Pancreas (tissue), 10 donors: ENCODE measurements around the gene TSSK3. TPM values are rescaled to one million over a fixed set of nuclear protein-coding genes. Genes with fewer than 3 reads are reported as not detected.

Experiments used
- ATAC-seq, 4 donors: fragments of 200-7000 bp; cut with Tn5 transposase; one replicate each; pipeline versions ENCODE4 v1.8.0 to v1.9.1; 2020; ENCODE audit warnings: mild to moderate bottlenecking in 4 of 4, moderate library complexity in 4 of 4
- DNase-seq, 6 donors: peaks; one replicate each; pipeline ENCODE4 v3.0.0-alpha.2; 2020
- FAIRE-seq: peaks from 2 replicates; lab custom pipeline; 2012; peaks lifted over from hg19 to GRCh38; lab: Jason Lieb, UNC
- H3K27ac ChIP-seq, 4 donors: fragments of 200-600 bp; sonication (generic); 1 replicate in 3 of 4; 2 replicates in 1 of 4; pipeline versions ENCODE4 v1.5.0 to v1.8.0; 2020
- H3K27me3 ChIP-seq, 4 donors: fragments of 200-600 bp; one replicate each; pipeline ENCODE4 v1.8.0; 2021
- H3K36me3 ChIP-seq, 3 donors: fragments of 200-600 bp; sonication (generic) in 1 of 3; one replicate each; pipeline versions ENCODE4 v1.5.0 to v1.8.0; 2020 to 2021
- H3K4me1 ChIP-seq, 3 donors: fragments of 200-600 bp; one replicate each; pipeline ENCODE4 v1.8.0; 2021
- H3K4me3 ChIP-seq, 4 donors: fragments of 200-600 bp; sonication (generic) in 2 of 4; one replicate each; pipeline versions ENCODE4 v1.5.0 to v1.8.0; 2020 to 2021
- H3K9me3 ChIP-seq, 4 donors: fragments of 200-600 bp; one replicate each; pipeline ENCODE4 v1.8.0; 2021
- WGBS, 2 donors: extraction: QIAGEN DNeasy Blood & Tissue Kit; methylation state at CpG; one replicate each; pipeline ENCODE4 v1.1.7; 2013; 5-methylcytosine and 5-hydroxymethylcytosine counted together
- intact Hi-C, 3 donors: fragments of 100-400 bp; cut with DNase I; formaldehyde crosslinking; loops; one replicate each; pipeline versions ENCODE4 v1.11.1 to v1.14.2; 2022
- polyA plus RNA-seq, 2 donors: library from polyadenylated mRNA; stranded (reverse); fragments of 200-250 nt; gene quantifications; one replicate each; pipeline ENCODE4 v1.2.3, GENCODE V29; 2013
- total RNA-seq, 6 donors: library from RNA; stranded (reverse); fragmentation: NEBNext Ultra II Directional in 4 of 6; extraction: Animal tissue kit (Norgen Biotek cat#: 25700) in 4 of 6; gene quantifications; one replicate each; pipeline versions ENCODE4 v1.2.1 to v1.2.4, GENCODE V29; 2021 to 2023
- TF ChIP-seq, protein P1 (sequence below), 4 donors: fragments of 200-600 bp; sonication (generic) in 3 of 4; IDR thresholded peaks; one replicate each; pipeline versions ENCODE4 v1.5.0 to v1.8.0; 2021; ENCODE audit warnings: antibody characterized with exemption in 4 of 4
- donor health status: healthy with polysubstance abuse.
- donor health status: DM: no; HTN: no; CAD: no; lungs with moderate emphysema.
- donor health status: DM: no; HTN: no; CAD: no.
- donor health status: control.
- donor health status: control.
- donor health status: Bipolar disorder and iron deficiency.
- donor health status: DM: yes; HTN: yes; CAD: no.
- donor health status: DM: no; HTN: no; CAD: no.
- donor health status: DM: no; HTN: no; CAD: no.
- donor health status: DM: yes; HTN: yes; CAD: no.

The TSSK3 gene
- total and polyA plus RNA-seq, 8 donors = 0.35 to 2.5 (median 1.3) TPM

DNA sequence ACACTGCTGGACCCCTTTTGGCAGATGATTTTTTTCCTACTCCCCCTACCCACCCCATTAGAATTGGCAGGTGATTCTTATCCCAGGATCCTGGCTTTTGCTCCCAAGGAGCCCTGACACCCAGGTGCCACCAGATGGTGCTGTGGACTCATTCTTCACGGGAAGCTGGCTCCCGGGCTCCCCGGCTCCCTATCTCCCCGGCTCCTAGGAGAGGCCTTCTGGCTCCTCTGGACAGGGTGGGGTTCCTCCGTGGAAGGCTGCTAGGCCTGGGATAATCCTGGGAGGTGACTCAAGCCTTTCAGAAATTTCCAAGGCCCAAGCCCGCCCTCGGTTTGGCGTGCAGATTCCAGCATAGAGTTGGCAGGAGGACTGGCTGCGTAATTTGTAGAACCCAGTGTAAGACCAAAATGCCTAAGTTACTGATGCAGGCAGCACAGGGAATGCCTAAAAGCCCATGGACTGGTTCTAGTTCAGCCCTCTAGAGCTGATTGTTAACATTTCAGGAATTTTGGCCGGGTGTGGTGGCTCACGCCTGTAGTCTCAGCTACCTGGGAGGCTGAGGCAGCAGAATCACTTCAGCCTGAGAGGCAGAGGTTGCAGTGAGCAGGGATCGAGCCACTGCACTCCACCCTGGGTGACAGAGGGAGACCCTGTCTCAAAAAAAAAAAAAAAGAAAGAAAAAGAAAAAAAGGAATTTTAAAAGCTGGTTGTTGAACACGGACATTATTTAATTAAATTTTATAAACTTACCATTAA lies 38.7 kb downstream of the TSSK3 start:
- DNase-seq (peak; percentile 70 to 91 (median 83)), ATAC-seq (peak; percentile 89 to 99 (median 98)), FAIRE-seq (no peak)
- no peaks in the 10 kb centered on the region for H3K27me3 ChIP-seq
- no peaks in the 10 kb centered on the region for H3K36me3 ChIP-seq
- WGBS, 2 donors = 44% methylated on average over 13 of the region's 13 CpGs
- TF ChIP-seq, protein P1, sequence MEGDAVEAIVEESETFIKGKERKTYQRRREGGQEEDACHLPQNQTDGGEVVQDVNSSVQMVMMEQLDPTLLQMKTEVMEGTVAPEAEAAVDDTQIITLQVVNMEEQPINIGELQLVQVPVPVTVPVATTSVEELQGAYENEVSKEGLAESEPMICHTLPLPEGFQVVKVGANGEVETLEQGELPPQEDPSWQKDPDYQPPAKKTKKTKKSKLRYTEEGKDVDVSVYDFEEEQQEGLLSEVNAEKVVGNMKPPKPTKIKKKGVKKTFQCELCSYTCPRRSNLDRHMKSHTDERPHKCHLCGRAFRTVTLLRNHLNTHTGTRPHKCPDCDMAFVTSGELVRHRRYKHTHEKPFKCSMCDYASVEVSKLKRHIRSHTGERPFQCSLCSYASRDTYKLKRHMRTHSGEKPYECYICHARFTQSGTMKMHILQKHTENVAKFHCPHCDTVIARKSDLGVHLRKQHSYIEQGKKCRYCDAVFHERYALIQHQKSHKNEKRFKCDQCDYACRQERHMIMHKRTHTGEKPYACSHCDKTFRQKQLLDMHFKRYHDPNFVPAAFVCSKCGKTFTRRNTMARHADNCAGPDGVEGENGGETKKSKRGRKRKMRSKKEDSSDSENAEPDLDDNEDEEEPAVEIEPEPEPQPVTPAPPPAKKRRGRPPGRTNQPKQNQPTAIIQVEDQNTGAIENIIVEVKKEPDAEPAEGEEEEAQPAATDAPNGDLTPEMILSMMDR (IDR thresholded peaks at IDR 0.05) = peak; percentile 67 to 82 (median 74)
- H3K9me3 ChIP-seq = no peaks in the 10 kb centered on the region
- peaks cover 0 to 3% (median 0%) of the 10 kb centered on the region in 3 donors for H3K4me1 ChIP-seq
- no peak overlapping the region for H3K4me3 ChIP-seq
- H3K27ac ChIP-seq = no peak overlapping the region
- intact Hi-C loops = no loop called here

DNA sequence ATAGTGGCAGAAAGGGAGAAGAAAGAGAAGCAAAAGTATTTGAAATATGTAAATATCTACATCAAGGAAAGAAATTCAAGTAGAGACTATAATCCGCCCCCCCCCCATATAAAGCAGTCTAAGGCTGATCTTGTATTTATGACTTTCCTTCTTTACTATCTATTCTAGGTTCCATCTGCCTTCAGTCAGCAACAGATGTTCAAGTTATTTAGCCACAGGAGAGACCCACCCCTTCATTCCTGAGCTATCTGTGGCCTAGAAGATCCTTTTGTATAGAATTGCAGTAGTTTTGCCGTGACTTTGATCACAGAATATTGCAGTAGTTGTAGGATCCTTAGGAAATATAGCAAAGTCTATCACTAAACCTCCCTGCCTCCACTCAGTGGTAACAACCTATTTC lies 42.6 kb downstream of the TSSK3 start:
- no peak for FAIRE-seq
- Histone ChIP-seq H3K4me3 (no peak overlapping the region), H3K9me3 (no peaks in the 10 kb centered on the region), H3K36me3 (no peaks in the 10 kb centered on the region), H3K4me1 (peaks cover 0 to 3% (median 0%) of the 10 kb centered on the region in 3 donors), H3K27ac (no peak overlapping the region), H3K27me3 (no peaks in the 10 kb centered on the region)
- no peak for DNase-seq
- 35 to 41% methylated on average over 2 of the region's 2 CpGs for WGBS, 2 donors
- ATAC-seq = no peak
- TF ChIP-seq, protein P1 (IDR thresholded peaks at IDR 0.05) = no peak
- intact Hi-C loops = no loop called here

GRCh38 chr1:32405672-32406467 lies 43.5 kb downstream of the TSSK3 start:
- TF ChIP-seq, protein P1 (IDR thresholded peaks at IDR 0.05) = no peak

DNA sequence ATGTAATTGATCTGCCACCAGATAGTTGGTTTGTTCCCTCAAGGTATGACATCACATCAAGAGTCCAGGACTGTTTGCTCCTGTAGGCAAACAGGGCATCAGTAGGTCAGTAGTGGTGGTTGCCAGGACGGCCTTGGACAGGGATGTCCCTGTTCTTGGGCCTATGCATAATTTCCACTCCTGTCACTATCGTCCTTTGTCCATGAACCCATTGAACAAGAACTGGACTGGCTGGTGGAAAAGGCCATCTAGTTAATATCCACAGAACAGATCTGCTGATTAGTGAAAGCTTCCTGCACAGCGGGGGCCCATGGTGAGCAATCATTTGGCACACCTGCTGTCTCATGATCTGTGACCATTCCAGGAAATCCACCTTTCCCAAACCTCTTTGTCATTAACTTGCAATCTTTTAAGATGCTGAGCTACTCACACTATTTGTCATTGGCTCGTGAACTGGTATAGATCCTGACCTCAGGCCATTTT lies 44.3 kb downstream of the TSSK3 start:
- WGBS, 2 donors = 56 to 63% methylated on average over 4 of the region's 4 CpGs
- Histone ChIP-seq H3K27ac (peak overlapping the region in 2 of 4 donors; percentile 34 to 41), H3K27me3 (no peaks in the 10 kb centered on the region), H3K4me1 (no peaks in the 10 kb centered on the region), H3K36me3 (no peaks in the 10 kb centered on the region), H3K9me3 (no peaks in the 10 kb centered on the region), H3K4me3 (no peak overlapping the region)
- intact Hi-C loops = no loop called here
- no peak for DNase-seq
- FAIRE-seq = no peak
- peak in 3 of 4 donors; percentile 41 to 69 (median 62) for ATAC-seq
- TF ChIP-seq, protein P1 (IDR thresholded peaks at IDR 0.05) = no peak

More at GRCh38 chr1:32405672-32406467, 43.5 kb downstream of the TSSK3 start:
- intact Hi-C loops = no loop called here
- ATAC-seq = no peak
- Histone ChIP-seq H3K27ac (peak overlapping the region in 2 of 4 donors; percentile 34 to 41), H3K9me3 (no peaks in the 10 kb centered on the region), H3K36me3 (no peaks in the 10 kb centered on the region), H3K4me1 (peaks cover 0 to 3% (median 0%) of the 10 kb centered on the region in 3 donors), H3K27me3 (no peaks in the 10 kb centered on the region), H3K4me3 (no peak overlapping the region)
- 83 to 89% methylated on average over 4 of the region's 4 CpGs for WGBS, 2 donors
- no peak for FAIRE-seq
- DNase-seq = no peak
